Measurements from ENCODE around the gene HACD2. TPM values are rescaled to one million over a fixed set of nuclear protein-coding genes. Genes with fewer than 3 reads are reported as not detected.

Gene HACD2
- total RNA-seq, 1 experiment from 2014 or later = 17.1 TPM

- peaks cover 31% of the 10 kb centered on the region for H3K27me3 ChIP-seq
- no peaks in the 10 kb centered on the region for H3K9me3 ChIP-seq
- no peak overlapping the region for H3K4me3 ChIP-seq
- no peaks in the 10 kb centered on the region for H3K36me3 ChIP-seq
- no peak for DNase-seq
Measured at GRCh38 chr3:123457841-123458240, 127.0 kb downstream of the HACD2 start.

- H3K36me3 ChIP-seq = no peaks in the 10 kb centered on the region
- no peak overlapping the region for H3K4me3 ChIP-seq
- peaks cover 33% of the 10 kb centered on the region for H3K27me3 ChIP-seq
- no peaks in the 10 kb centered on the region for H3K9me3 ChIP-seq
- DNase-seq = no peak
Measured at GRCh38 chr3:123453675-123454074, 131.2 kb downstream of the HACD2 start.

- no peak for DNase-seq
- Histone ChIP-seq H3K4me3 (no peak overlapping the region), H3K36me3 (no peaks in the 10 kb centered on the region), H3K9me3 (no peaks in the 10 kb centered on the region), H3K27me3 (peaks cover 48% of the 10 kb centered on the region)
Measured at GRCh38 chr3:123451186-123451585, 133.7 kb downstream of the HACD2 start.

- DNase-seq = no peak
- Histone ChIP-seq H3K4me3 (peak overlapping the region; percentile 22; the same call in 1 of the 2 replicates), H3K36me3 (no peaks in the 10 kb centered on the region), H3K9me3 (no peaks in the 10 kb centered on the region), H3K27me3 (peaks cover 53% of the 10 kb centered on the region)
Measured at GRCh38 chr3:123449997-123450604, 134.8 kb downstream of the HACD2 start.

GRCh38 chr3:123449102-123449996 lies 135.5 kb downstream of the HACD2 start:
- no peaks in the 10 kb centered on the region for H3K9me3 ChIP-seq
- peaks cover 59% of the 10 kb centered on the region for H3K27me3 ChIP-seq

GRCh38 chr3:123448536-123449101 lies 136.2 kb downstream of the HACD2 start, which contains the start of gene ADCY5:
Gene ADCY5 (minus strand): TSS chr3:123449090. CDS start chr3:123448545, 545 bp downstream.
- Histone ChIP-seq H3K27me3 (peaks cover 64% of the 10 kb centered on the region), H3K9me3 (no peaks in the 10 kb centered on the region), H3K4me3 (peak within 1 kb of the TSS; percentile 42), H3K36me3 (no peaks in the 10 kb centered on the region)
- DNase-seq = peak; percentile 31

More at GRCh38 chr3:123449102-123449996, 135.5 kb downstream of the HACD2 start:
- H3K36me3 ChIP-seq = no peaks in the 10 kb centered on the region
- DNase-seq = peak; percentile 36
- H3K4me3 ChIP-seq = peak overlapping the region; percentile 42

- no peaks in the 10 kb centered on the region for H3K9me3 ChIP-seq
- H3K36me3 ChIP-seq = no peaks in the 10 kb centered on the region
- peaks cover 66% of the 10 kb centered on the region for H3K27me3 ChIP-seq
- peak overlapping the region; percentile 16; the same call in 1 of the 2 replicates for H3K4me3 ChIP-seq
- DNase-seq = peak; percentile 23
Measured at GRCh38 chr3:123447749-123448517, 136.9 kb downstream of the HACD2 start.

- no peaks in the 10 kb centered on the region for H3K9me3 ChIP-seq
- H3K4me3 ChIP-seq = no peak overlapping the region
- no peaks in the 10 kb centered on the region for H3K36me3 ChIP-seq
- no peak for DNase-seq
- H3K27me3 ChIP-seq = peaks cover 64% of the 10 kb centered on the region
Measured at GRCh38 chr3:123447416-123447748, 137.5 kb downstream of the HACD2 start.

GRCh38 chr3:123446610-123447109 lies 138.2 kb downstream of the HACD2 start:
- no peak for DNase-seq
- Histone ChIP-seq H3K27me3 (peaks cover 66% of the 10 kb centered on the region), H3K9me3 (no peaks in the 10 kb centered on the region), H3K4me3 (no peak overlapping the region), H3K36me3 (no peaks in the 10 kb centered on the region)

- DNase-seq = no peak
- Histone ChIP-seq H3K9me3 (no peaks in the 10 kb centered on the region), H3K36me3 (no peaks in the 10 kb centered on the region), H3K27me3 (peaks cover 66% of the 10 kb centered on the region), H3K4me3 (no peak overlapping the region)
Measured at GRCh38 chr3:123446210-123446609, 138.6 kb downstream of the HACD2 start.

GRCh38 chr3:123445702-123446101 lies 139.2 kb downstream of the HACD2 start:
- no peaks in the 10 kb centered on the region for H3K9me3 ChIP-seq
- H3K4me3 ChIP-seq = no peak overlapping the region
- DNase-seq = no peak
- peaks cover 62% of the 10 kb centered on the region for H3K27me3 ChIP-seq
- no peaks in the 10 kb centered on the region for H3K36me3 ChIP-seq

GRCh38 chr3:123444744-123445143 lies 140.1 kb downstream of the HACD2 start:
- Histone ChIP-seq H3K9me3 (no peaks in the 10 kb centered on the region), H3K4me3 (no peak overlapping the region), H3K27me3 (peaks cover 55% of the 10 kb centered on the region), H3K36me3 (no peaks in the 10 kb centered on the region)
- DNase-seq = no peak

- no peaks in the 10 kb centered on the region for H3K36me3 ChIP-seq
- H3K9me3 ChIP-seq = no peaks in the 10 kb centered on the region
- H3K4me3 ChIP-seq = no peak overlapping the region
- DNase-seq = no peak
- peaks cover 55% of the 10 kb centered on the region for H3K27me3 ChIP-seq
Measured at GRCh38 chr3:123444023-123444422, 140.8 kb downstream of the HACD2 start.

- H3K36me3 ChIP-seq = no peaks in the 10 kb centered on the region
- DNase-seq = no peak
- peaks cover 52% of the 10 kb centered on the region for H3K27me3 ChIP-seq
- no peaks in the 10 kb centered on the region for H3K9me3 ChIP-seq
- H3K4me3 ChIP-seq = no peak overlapping the region
Measured at GRCh38 chr3:123442908-123443307, 141.9 kb downstream of the HACD2 start.

- H3K9me3 ChIP-seq = no peaks in the 10 kb centered on the region
- H3K4me3 ChIP-seq = no peak overlapping the region
- DNase-seq = no peak
- H3K27me3 ChIP-seq = peaks cover 50% of the 10 kb centered on the region
- H3K36me3 ChIP-seq = no peaks in the 10 kb centered on the region
Measured at GRCh38 chr3:123442125-123442524, 142.7 kb downstream of the HACD2 start.

Measured in MG63 (cell line).